HCEC 1CT (cell line): ENCODE results near the gene ZNF277.
A peak's percentile ranks its signal among the peaks of the same experiment; 100 is the strongest.

Experiments used
- DNase-seq: peaks from one replicate; pipeline ENCODE4 v3.0.0-alpha.2; 2017

ZNF277 gene

GRCh38 chr7:112361154-112361553, 154.7 kb downstream of the ZNF277 start:
- DNase-seq, result no peak

GRCh38 chr7:112362053-112362650, 155.7 kb downstream of the ZNF277 start:
- DNase-seq, result no peak

GRCh38 chr7:112362731-112363131, 156.2 kb downstream of the ZNF277 start:
- no peak for DNase-seq

DNA sequence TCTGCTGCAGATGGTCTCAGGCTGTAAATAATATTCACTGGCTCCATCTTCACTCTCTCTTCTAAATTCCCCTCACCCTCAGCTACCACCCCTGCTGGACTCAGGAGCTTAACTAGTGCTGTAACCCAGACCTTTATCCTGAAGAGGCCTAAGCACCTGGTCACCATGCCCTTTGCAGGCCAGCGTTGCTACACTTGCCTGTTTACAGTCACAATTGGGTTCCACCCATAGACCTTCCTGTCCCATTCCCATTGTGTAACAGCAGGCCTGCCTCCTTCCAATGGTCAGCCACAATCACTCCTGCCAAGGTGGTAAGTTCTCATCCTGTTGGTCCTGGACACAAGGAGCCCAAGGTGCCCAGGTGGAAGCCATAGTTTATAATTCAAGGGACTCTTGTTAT, 157.9 kb downstream of the ZNF277 start:
- no peak for DNase-seq

DNA sequence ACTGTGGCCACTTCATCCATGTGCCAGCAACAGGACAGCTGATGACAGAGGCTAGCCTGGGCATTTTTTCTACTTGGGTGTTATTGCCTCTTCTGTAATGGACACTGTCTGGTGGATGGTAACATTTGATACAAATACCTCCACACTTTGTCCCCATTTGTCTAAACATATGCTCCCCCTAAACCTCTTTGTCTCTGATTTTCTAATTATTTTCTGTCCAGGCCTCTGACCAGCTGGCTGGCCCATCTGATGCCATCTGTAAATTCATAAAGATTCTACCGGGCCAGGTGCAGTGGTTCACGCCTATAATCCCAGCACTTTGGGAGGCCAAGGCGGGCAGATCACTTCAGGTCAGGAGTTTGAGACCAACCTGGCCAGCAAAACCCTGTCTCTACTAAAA, 159.1 kb downstream of the ZNF277 start:
- DNase-seq, result no peak

GRCh38 chr7:112366886-112367285, 160.4 kb downstream of the ZNF277 start:
- no peak for DNase-seq

DNA sequence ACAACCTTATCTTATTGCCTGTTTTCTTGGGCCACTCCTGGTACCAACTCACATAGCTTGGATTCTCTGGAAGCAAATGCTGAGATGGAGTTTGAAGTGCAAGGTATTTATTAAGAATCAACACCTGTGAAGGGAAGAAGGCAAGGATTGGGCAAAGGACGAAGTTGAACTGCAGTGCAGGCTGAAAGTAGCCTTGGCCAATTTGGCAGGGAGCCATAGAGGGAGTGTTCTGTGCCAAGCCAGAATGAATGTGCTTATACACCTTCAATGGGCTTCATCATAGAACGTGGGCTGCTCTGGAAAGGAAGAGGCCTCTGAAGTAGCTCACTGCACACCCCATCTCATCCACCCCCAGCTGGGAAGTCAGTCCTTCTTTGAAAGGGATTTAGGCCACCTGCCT, 163.9 kb downstream of the ZNF277 start:
- no peak for DNase-seq

GRCh38 chr7:112371701-112372100, 165.2 kb downstream of the ZNF277 start:
- DNase-seq, result no peak

GRCh38 chr7:112372101-112372500, 165.6 kb downstream of the ZNF277 start:
- no peak for DNase-seq

DNA sequence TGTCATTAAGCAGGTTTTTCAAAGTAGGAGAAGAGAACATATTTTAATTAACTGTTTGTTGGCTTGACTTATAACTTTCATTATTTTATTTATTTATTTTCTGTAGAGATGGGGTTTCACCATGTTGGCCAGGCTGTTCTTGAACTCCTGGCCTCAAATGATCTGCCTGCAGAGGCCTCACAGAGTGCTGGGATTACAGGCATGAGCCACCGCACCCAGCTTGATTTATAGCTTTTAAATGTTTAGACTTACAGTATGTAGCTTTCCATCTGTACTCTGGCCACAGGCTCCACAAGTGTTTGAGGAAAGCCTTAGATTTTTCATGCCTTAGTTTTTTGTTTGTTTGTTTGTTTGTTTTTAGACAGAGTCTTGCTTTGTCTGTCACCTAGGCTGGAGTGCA, 171.1 kb downstream of the ZNF277 start:
- no peak for DNase-seq

DNA sequence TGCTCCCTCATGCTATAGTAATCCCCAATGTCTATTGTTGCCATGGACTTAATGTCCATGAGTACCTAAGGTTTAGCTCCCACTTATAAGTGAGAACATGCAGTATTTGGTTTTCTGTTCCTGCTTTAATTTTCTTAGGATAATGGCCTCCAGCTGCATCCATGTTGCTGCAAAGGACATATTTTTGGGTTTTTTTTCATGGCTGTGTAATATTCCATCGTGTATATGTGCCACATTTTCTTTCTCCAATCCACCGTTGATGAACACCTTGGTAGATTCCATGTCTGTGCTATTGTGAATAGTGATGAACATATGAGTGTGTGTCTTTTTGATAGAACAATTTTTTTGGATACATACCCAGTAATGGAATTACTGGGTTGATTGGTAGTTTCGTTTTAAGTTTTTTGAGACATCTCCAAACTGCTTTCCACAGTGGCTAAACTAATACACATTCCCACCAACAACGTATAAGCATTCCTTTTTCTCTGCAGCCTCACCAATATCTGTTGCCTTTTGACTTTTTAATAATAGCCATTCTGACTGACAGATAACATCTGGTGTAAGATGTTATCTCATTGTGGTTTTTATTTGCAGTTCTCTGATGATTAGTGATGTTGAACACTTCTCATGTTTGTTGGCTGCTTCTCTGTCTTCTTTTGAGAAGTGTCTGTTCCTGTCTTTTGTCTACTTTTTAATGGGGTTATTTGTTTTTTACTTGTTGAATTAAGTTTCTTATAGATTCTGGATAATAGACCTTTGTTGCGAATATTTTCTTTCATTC, 175.0 kb downstream of the ZNF277 start:
- DNase-seq, result no peak

DNA sequence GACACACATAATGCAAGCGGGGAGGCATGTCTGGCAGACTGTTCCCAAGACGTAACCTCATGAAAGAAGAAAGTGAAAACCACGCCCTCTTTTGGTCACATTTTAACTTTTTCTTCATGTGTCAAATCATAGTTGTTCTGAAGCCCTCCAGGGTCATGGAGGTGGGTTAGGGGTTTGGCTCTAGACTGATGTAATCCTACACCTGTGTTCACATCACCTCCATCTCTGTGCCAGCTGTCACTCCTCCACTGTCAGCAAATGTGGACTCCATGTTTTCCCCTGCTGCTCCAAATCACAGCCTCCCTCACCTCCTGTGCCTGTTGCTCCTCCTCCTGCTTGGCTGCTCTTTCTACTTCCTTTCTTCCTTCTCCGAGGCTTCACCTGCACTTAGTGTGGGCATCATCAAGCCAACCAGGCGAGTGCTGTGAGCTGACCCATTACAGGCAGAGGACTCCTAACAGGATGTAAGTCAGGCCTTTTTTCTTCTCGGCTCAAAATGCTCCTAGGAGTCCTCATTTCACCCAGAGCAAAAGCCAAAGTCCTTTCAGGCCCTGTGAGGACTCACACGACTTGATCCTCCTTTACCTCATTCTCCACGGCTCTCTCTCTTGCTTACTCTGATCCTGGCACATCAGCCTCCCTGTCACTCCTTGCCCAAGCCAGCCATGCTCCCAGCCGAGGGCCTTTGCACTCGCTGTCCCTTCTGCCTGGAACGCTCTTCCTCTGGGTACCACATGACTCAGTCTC, 177.3 kb downstream of the ZNF277 start:
- DNase-seq, result peak; percentile 1

DNA sequence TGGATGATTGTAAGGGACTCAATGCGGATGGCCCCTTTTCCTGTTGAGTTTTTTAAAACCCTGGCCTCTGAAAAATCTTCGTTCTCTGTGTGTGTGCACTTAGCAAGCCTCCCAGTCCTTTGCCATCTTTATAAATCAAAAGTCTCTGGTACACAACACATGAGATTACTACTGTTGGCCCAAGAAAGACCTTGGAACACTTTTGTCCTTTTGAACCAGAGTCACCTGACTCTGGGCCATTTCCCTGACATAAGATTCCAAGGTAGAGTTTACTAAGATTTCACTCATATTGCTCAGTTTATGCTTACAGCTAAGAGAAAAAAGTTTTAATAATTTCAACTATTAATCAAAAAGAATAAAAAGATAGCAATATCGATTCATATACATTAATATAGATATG, 179.0 kb downstream of the ZNF277 start:
- DNase-seq, result no peak

DNA sequence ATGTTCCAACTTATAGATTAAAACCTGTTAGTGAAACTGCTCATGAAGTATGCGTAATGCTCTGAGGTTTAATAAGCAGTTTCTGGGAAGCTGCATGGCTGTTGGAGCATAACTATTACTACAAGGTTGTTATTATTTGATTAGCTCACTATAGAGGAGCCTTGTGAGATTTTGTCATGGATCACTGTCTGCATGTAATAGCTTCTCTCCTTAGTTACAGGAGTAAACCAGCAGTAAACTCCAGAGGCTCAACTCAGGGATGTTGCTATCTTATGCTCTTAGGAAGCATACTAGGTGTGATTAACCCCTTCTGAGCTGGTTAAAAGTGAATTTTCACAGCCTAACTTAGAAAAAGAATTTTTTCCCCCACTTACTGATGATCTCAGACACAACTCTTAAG, 180.1 kb downstream of the ZNF277 start:
- no peak for DNase-seq

- DNase-seq, result no peak
Observed at GRCh38 chr7:112390167-112390566, 183.7 kb downstream of the ZNF277 start.

DNA sequence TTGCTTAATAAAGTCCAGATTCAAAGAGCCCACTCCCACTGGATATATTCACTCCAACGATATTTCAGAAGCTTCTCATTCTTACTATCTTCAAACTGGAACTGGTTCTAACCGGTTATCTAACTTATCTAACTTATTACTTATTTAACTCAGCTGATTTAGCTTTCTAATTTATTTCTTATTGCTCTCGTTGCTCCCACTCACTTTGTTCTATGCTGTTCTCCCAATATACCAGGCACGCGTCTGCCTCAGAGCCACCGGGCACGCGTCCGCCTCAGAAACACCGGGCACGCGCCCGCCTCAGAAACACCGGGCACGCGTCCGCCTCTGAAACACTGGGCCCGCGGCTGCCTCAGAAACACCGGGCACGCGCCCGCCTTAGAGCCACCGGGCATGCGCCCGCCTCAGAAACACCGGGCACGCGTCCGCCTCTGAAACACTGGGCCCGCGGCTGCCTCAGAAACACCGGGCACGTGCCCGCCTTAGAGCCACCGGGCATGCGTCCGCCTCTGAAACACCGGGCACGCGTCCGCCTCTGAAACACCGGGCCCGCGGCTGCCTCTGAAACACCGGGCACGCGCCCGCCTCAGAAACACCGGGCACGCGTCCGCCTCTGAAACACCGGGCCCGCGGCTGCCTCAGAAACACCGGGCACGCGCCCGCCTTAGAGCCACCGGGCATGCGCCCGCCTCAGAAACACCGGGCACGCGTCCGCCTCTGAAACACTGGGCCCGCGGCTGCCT, 184.8 kb downstream of the ZNF277 start:
- peak; percentile 13 for DNase-seq

DNA sequence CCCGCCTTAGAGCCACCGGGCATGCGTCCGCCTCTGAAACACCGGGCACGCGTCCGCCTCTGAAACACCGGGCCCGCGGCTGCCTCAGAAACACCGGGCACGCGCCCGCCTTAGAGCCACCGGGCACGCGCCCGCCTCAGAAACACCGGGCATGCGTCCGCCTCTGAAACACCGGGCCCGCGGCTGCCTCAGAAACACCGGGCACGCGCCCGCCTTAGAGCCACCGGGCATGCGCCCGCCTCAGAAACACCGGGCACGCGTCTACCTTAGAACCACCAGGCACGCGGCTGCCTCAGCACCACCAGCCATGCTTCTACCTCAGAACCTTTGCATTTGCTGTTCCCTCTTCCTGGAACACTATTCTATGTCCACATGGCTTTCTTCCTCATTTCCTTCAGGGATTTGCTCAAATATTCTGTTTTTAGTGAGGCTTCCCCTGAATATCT, 185.4 kb downstream of the ZNF277 start:
- peak; percentile 47 for DNase-seq
